A549 (cell line): ENCODE data around the gene CTXN1. TPM values are rescaled to one million over a fixed set of nuclear protein-coding genes. Genes with fewer than 3 reads are reported as not detected.

Source experiments
- ATAC-seq, 2 experiments: fragments of 200-7000 bp in 1 of 2; fragments of >200 bp in 1 of 2; cut with Nextera tagmentation in 1 of 2; cut with Tn5 transposase in 1 of 2; 3 replicates each; pipeline versions ENCODE4 v1.8.0 to v1.9.1; 2018 to 2020; ENCODE audit warnings: mild to moderate bottlenecking in 1 of 2, moderate library complexity in 1 of 2
- CTCF ChIA-PET: fragments of 300-600 bp; sonication (Branson Sonifier 250); formaldehyde crosslinking; extraction: SDS; loops from one replicate; lab custom pipeline; 2021; ENCODE audit warnings: antibody characterized with exemption, inconsistent platforms; lab: Yijun Ruan, JAX
- POLR2A ChIA-PET: fragments of 350-600 bp; formaldehyde crosslinking; extraction: SDS; loops from one replicate; lab custom pipeline; 2021; ENCODE audit warnings: antibody characterized with exemption, inconsistent platforms; lab: Yijun Ruan, JAX
- DNase-seq, 2 experiments: peaks; one replicate each; pipeline versions ENCODE4 v3.0.0 to v3.0.0-alpha.2; 2011 to 2016; ENCODE audit warnings: low read depth in 1 of 2, low spot score in 1 of 2
- FAIRE-seq: peaks from 2 replicates; lab custom pipeline; 2011; peaks lifted over from hg19 to GRCh38; lab: Jason Lieb, UNC
- H3K27ac ChIP-seq, 2 experiments: fragments of >200 bp; sonication (Bioruptor Twin); formaldehyde crosslinking; 3 replicates each; pipeline ENCODE4 v1.5.1; 2016 to 2017
- H3K4me1 ChIP-seq: fragments of >200 bp; sonication (Bioruptor Twin); formaldehyde crosslinking; 3 replicates; pipeline ENCODE4 v1.6.1; 2016
- H3K4me2 ChIP-seq: fragments of >200 bp; sonication (Bioruptor Twin); formaldehyde crosslinking; 3 replicates; pipeline ENCODE4 v1.6.1; 2016
- H3K4me3 ChIP-seq: fragments of >200 bp; sonication (Bioruptor Twin); formaldehyde crosslinking; 3 replicates; pipeline ENCODE4 v1.5.1; 2016
- H3K9me3 ChIP-seq: fragments of >200 bp; sonication (Bioruptor Twin); formaldehyde crosslinking; 3 replicates; pipeline ENCODE4 v1.6.1; 2016
- CBX2 ChIP-seq: fragments of 200-600 bp; sonication (generic); IDR thresholded peaks from 2 replicates; pipeline ENCODE4 v1.6.1; 2016; ENCODE audit warnings: low read depth, mild to moderate bottlenecking, borderline replicate concordance
- CHD4 ChIP-seq: fragments of 200-600 bp; sonication (generic); IDR thresholded peaks from 2 replicates; pipeline ENCODE4 v1.6.1; 2016; ENCODE audit warnings: antibody characterized with exemption, mild to moderate bottlenecking, borderline replicate concordance
- ELK1 ChIP-seq: fragments of 150-350 bp; IDR thresholded peaks from 2 replicates; pipeline ENCODE4 v1.6.1; 2014; ENCODE audit warnings: low read depth, mild to moderate bottlenecking, low read length
- EP300 ChIP-seq, 2 experiments: fragments of >200 bp; sonication (Bioruptor Twin); formaldehyde crosslinking; IDR thresholded peaks; 2 replicates in 1 of 2; 3 replicates in 1 of 2; pipeline ENCODE4 v1.6.1; 2016 to 2017
- GATA3 ChIP-seq: IDR thresholded peaks from 2 replicates; pipeline ENCODE4 v1.6.1; 2012; ENCODE audit warnings: borderline replicate concordance
- HDAC2 ChIP-seq: fragments of 200-600 bp; sonication (generic); IDR thresholded peaks from 2 replicates; pipeline ENCODE4 v1.6.1; 2016
- HEYL ChIP-seq: fragments of 250-450 bp; sonication (Bioruptor Pico); IDR thresholded peaks from 2 replicates; pipeline ENCODE4 v1.8.0; 2021; ENCODE audit warnings: mild to moderate bottlenecking, moderate library complexity
- HMGXB4 ChIP-seq: fragments of 250-450 bp; sonication (Bioruptor Pico); IDR thresholded peaks from 2 replicates; pipeline ENCODE4 v1.5.0; 2021; ENCODE audit warnings: mild to moderate bottlenecking, moderate library complexity, borderline replicate concordance
- NPAS2 ChIP-seq: fragments of 250-450 bp; sonication (Bioruptor Pico); IDR thresholded peaks from 2 replicates; pipeline ENCODE4 v1.8.0; 2022; ENCODE audit warnings: mild to moderate bottlenecking, moderate library complexity, borderline replicate concordance
- PHF8 ChIP-seq: fragments of 200-600 bp; sonication (generic); IDR thresholded peaks from 2 replicates; pipeline ENCODE4 v1.6.1; 2016; ENCODE audit warnings: low read depth, mild to moderate bottlenecking, antibody characterized with exemption, moderate library complexity, borderline replicate concordance
- POLR2A ChIP-seq: IDR thresholded peaks from 2 replicates; pipeline ENCODE4 v1.6.1; 2012; ENCODE audit warnings: mild to moderate bottlenecking, low read length
- RAD21 ChIP-seq, 2 experiments: fragments of >200 bp in 1 of 2; sonication (Bioruptor Twin) in 1 of 2; formaldehyde crosslinking in 1 of 2; IDR thresholded peaks in 1 of 2; conservative IDR thresholded peaks in 1 of 2; 2 replicates in 1 of 2; 3 replicates in 1 of 2; pipeline ENCODE4 v1.6.1; 2012 to 2018; ENCODE audit warnings: inconsistent platforms in 1 of 2
- SREBF2 ChIP-seq: fragments of 450-650 bp; IDR thresholded peaks from 2 replicates; pipeline ENCODE4 v1.6.1; 2014; ENCODE audit warnings: mild to moderate bottlenecking, moderate library complexity
- ZC3H11A ChIP-seq: fragments of 450-650 bp; IDR thresholded peaks from 2 replicates; pipeline ENCODE4 v1.6.1; 2014; ENCODE audit warnings: antibody characterized with exemption, mild to moderate bottlenecking
- ZFP36 ChIP-seq: fragments of 450-650 bp; IDR thresholded peaks from 2 replicates; pipeline ENCODE4 v1.6.1; 2014; ENCODE audit warnings: borderline replicate concordance; ENCODE audit not compliant: partially characterized antibody
- WGBS: methylation state at CpG from one replicate; pipeline ENCODE4 v1.1.6; 2017; ENCODE audit errors: missing lambda C conversion rate; 5-methylcytosine and 5-hydroxymethylcytosine counted together
- polyA plus RNA-seq, 4 experiments: library from polyadenylated mRNA; depleted of rRNA in 3 of 4; stranded (reverse); fragments of >200 nt; fragmentation: RNase III in 1 of 4; extraction: RNeasy Plus Mini Kit Qiagen cat#74134 plus additional on column Dnase treatment in 1 of 4; gene quantifications; 2 replicates in 3 of 4; 3 replicates in 1 of 4; pipeline ENCODE4 v1.2.3, GENCODE V29; 2011 to 2017
- TF ChIP-seq, protein P1 (sequence below): fragments of >200 bp; sonication (Bioruptor Twin); formaldehyde crosslinking; IDR thresholded peaks from 2 replicates; pipeline ENCODE4 v1.6.1; 2016
- TF ChIP-seq, protein P2 (sequence below): IDR thresholded peaks from 2 replicates; pipeline ENCODE4 v1.6.1; 2012

CTXN1 gene
- polyA plus RNA-seq, 2 of the 4 experiments (the other 2 are of a cell fraction), result 1.2 to 9.9 TPM

GRCh38 chr19:7887408-7888144 is 38.4 kb downstream of the CTXN1 start:
- Histone ChIP-seq H3K4me2 (peak overlapping the region; percentile 94), H3K4me3 (peak overlapping the region; percentile 71), H3K9me3 (no peaks in the 10 kb centered on the region), H3K27ac (peak overlapping the region in 1 of 2 experiments; percentile 93; a peak in 4 of 6 replicates), H3K4me1 (no peaks in the 10 kb centered on the region)
- ChIA-PET CTCF (interaction anchor here (1.6 to 3.1 kb wide), 4 partner anchors 12 to 19 kb away, joined by 3 to 12 read pairs (median 7); partner anchors contain the start of gene MAP2K7), POLR2A (interaction anchor here (0.9 to 1.9 kb wide), 3 partner anchors 13 to 18 kb away, joined by 3 to 9 read pairs (median 7); partner anchors contain the start of gene MAP2K7)
- WGBS, result 87% methylated on average over 11 of the region's 16 CpGs
- TF ChIP-seq, protein P1, sequence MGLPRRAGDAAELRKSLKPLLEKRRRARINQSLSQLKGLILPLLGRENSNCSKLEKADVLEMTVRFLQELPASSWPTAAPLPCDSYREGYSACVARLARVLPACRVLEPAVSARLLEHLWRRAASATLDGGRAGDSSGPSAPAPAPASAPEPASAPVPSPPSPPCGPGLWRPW, result no peak
- TF ChIP-seq HEYL (CRISPR knock-in tag), result no peak
- DNase-seq (no peak), FAIRE-seq (no peak), ATAC-seq (no peak; a peak in 1 of 6 replicates)

DNA sequence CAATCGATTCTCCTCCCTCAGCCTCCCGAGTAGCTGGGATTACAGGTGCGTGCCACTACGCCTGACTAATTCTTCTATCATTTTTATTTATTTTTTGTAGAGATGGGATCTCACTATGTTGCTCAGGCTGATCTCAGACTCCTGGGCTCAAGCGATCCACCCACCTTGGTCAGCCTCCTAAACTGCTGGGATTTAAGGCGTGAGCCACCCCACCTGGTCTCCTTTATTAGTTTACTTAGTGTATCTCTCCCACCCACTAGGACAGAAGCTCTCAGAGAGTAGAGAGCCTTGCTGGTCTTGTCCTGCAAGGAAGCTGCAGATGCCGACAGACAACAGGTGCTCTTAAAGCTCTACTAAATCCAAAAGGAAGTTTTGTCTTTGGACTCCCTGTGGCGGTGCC is 40.1 kb downstream of the CTXN1 start:
- no peak overlapping the region for H3K4me3 ChIP-seq
- H3K9me3 ChIP-seq, result no peaks in the 10 kb centered on the region
- no peak for TF ChIP-seq CHD4
- no peak for TF ChIP-seq CBX2
- TF ChIP-seq, protein P2, sequence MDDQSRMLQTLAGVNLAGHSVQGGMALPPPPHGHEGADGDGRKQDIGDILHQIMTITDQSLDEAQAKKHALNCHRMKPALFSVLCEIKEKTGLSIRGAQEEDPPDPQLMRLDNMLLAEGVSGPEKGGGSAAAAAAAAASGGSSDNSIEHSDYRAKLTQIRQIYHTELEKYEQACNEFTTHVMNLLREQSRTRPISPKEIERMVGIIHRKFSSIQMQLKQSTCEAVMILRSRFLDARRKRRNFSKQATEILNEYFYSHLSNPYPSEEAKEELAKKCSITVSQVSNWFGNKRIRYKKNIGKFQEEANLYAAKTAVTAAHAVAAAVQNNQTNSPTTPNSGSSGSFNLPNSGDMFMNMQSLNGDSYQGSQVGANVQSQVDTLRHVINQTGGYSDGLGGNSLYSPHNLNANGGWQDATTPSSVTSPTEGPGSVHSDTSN, result no peak
- no peak for TF ChIP-seq ZFP36
- TF ChIP-seq SREBF2, result no peak
- no peak for TF ChIP-seq ELK1
- TF ChIP-seq GATA3, result no peak
- TF ChIP-seq PHF8, result no peak
- TF ChIP-seq NPAS2 (CRISPR knock-in tag), result no peak
- TF ChIP-seq POLR2A, result no peak
- H3K27ac ChIP-seq, result no peak overlapping the region
- H3K4me2 ChIP-seq, result no peak overlapping the region
- DNase-seq (no peak), FAIRE-seq (no peak), ATAC-seq (no peak)
- ChIA-PET CTCF (interaction anchor here (1.0 to 3.1 kb wide), 3 partner anchors 14 to 23 kb away, joined by 3 to 12 read pairs (median 4); no protein-coding TSS in a partner anchor), POLR2A (interaction anchor here (1.5 kb wide), 1 partner anchor 18 kb away, joined by 4 read pairs; the partner anchor contains the start of gene MAP2K7)
- no peaks in the 10 kb centered on the region for H3K4me1 ChIP-seq
- 77% methylated on average over 8 of the region's 8 CpGs for WGBS

DNA sequence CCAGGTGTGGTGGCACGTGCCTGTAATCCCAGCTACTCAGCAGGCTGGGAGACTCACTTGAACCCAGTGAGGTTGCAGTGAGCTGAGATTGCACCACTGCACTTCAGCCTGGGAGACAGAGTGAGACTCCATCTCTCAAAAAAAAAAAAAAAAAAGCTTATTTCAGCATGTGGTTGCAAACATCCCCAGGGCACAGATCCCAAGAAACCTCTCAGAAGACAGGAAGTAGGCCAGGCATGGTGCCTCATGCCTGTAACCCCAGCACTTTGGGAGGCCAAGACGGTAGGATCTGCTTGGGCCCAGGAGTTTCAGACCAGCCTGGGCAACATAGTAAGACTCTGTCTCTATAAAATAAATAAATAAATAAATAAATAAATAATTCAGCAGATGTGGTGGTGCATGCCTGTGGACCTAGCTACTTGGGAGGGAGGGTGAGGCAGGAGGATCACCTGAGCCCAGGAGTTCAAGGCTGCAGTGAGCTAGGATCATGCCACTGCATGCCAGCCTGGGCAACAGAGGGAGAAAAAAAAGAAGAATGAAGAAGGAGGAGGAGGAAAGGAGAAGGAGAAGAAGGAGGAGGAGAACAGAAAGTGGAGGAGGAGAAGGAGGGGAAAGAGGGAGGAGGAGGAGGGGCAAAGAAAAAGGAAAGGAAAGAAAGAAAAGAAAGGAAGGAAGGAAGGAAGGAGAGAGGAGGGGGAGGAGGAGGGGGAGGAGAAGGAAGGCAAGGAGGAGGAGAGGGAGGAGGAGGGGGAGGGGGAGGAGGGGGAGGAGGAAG is 42.0 kb downstream of the CTXN1 start:
- no peak overlapping the region for H3K27ac ChIP-seq
- no peak for FAIRE-seq
- H3K9me3 ChIP-seq, result no peaks in the 10 kb centered on the region
- H3K4me3 ChIP-seq, result no peak overlapping the region
- no peak for DNase-seq
- POLR2A ChIA-PET, result no interaction called here
- TF ChIP-seq HMGXB4 (CRISPR knock-in tag) (no peak), HDAC2 (no peak), ZC3H11A (peak; percentile 19; the same call in 1 of the 2 replicates), EP300 (IDR thresholded peaks at IDR 0.05) (no peak), RAD21 (conservative IDR thresholded peaks at IDR 0.05 in 1 of 2, IDR thresholded peaks at IDR 0.05 in 1 of 2) (no peak)
- 71% methylated on average over 2 of the region's 2 CpGs for WGBS
- H3K4me1 ChIP-seq, result no peaks in the 10 kb centered on the region
- ATAC-seq, result no peak
- CTCF ChIA-PET, result interaction anchor here (0.9 to 1.1 kb wide), 2 partner anchors 13 to 18 kb away, joined by 3 to 5 read pairs; no protein-coding TSS in a partner anchor
- H3K4me2 ChIP-seq, result no peak overlapping the region
